Hematopoietic multipotent progenitor cell treated with erythropoietin and hydrocortisone succinate and interleukin-3 and kit ligand, for 17 days (in vitro differentiated cells): Measurements from ENCODE around the gene KIAA0825.

Experiments
- DNase-seq: peaks from one replicate; pipeline ENCODE4 v3.0.0-alpha.2; 2015; ENCODE audit warnings: low spot score

Gene KIAA0825

GRCh38 chr5:94618493-94619328 is at the start of gene KIAA0825, which contains the start of gene SLF1:
KIAA0825 (minus strand) TSS chr5:94618604; CDS start chr5:94537126, 81,478 bp downstream.
SLF1 (plus strand) TSS chr5:94618669; CDS start chr5:94628811, 10,142 bp downstream.
- peak; percentile 75 for DNase-seq

- DNase-seq: no peak
Observed at GRCh38 chr5:94667937-94668336, 49.5 kb upstream of the KIAA0825 start.

- DNase-seq: no peak
Observed at GRCh38 chr5:94661086-94661485, 42.7 kb upstream of the KIAA0825 start.

- no peak for DNase-seq
Observed at GRCh38 chr5:94660506-94660905, 42.1 kb upstream of the KIAA0825 start.

GRCh38 chr5:94658272-94658671 is 39.9 kb upstream of the KIAA0825 start:
- DNase-seq: no peak

GRCh38 chr5:94649874-94650273 is 31.5 kb upstream of the KIAA0825 start:
- DNase-seq: no peak

GRCh38 chr5:94646758-94647157 is 28.4 kb upstream of the KIAA0825 start:
- DNase-seq: no peak

GRCh38 chr5:94645053-94645452 is 26.6 kb upstream of the KIAA0825 start:
- no peak for DNase-seq

- DNase-seq: no peak
Observed at GRCh38 chr5:94640176-94640575, 21.8 kb upstream of the KIAA0825 start.

GRCh38 chr5:94632024-94632423 is 13.6 kb upstream of the KIAA0825 start:
- no peak for DNase-seq

GRCh38 chr5:94627191-94627590 is 8.8 kb upstream of the KIAA0825 start:
- DNase-seq: no peak

- no peak for DNase-seq
Observed at GRCh38 chr5:94623877-94624276, 5.5 kb upstream of the KIAA0825 start.

GRCh38 chr5:94623011-94623410 is 4.6 kb upstream of the KIAA0825 start:
- no peak for DNase-seq

GRCh38 chr5:94621763-94622162 is 3.4 kb upstream of the KIAA0825 start:
- no peak for DNase-seq

GRCh38 chr5:94620256-94620655 is 1.9 kb upstream of the KIAA0825 start:
- no peak for DNase-seq

GRCh38 chr5:94618029-94618492 is 343 bp downstream of the KIAA0825 start:
- DNase-seq: peak; percentile 84

- no peak for DNase-seq
Observed at GRCh38 chr5:94615862-94616261, 2.5 kb downstream of the KIAA0825 start.

GRCh38 chr5:94614156-94614805 is 4.1 kb downstream of the KIAA0825 start:
- no peak for DNase-seq

- DNase-seq: peak; percentile 51
Observed at GRCh38 chr5:94613583-94613982, 4.8 kb downstream of the KIAA0825 start.

- no peak for DNase-seq
Observed at GRCh38 chr5:94595281-94595840, 23.0 kb downstream of the KIAA0825 start.

GRCh38 chr5:94577466-94578245 is 40.7 kb downstream of the KIAA0825 start:
- no peak for DNase-seq

- no peak for DNase-seq
Observed at GRCh38 chr5:94575196-94575595, 43.2 kb downstream of the KIAA0825 start.
